ENCODE results near the gene BHLHE23.

Gene BHLHE23

DNA sequence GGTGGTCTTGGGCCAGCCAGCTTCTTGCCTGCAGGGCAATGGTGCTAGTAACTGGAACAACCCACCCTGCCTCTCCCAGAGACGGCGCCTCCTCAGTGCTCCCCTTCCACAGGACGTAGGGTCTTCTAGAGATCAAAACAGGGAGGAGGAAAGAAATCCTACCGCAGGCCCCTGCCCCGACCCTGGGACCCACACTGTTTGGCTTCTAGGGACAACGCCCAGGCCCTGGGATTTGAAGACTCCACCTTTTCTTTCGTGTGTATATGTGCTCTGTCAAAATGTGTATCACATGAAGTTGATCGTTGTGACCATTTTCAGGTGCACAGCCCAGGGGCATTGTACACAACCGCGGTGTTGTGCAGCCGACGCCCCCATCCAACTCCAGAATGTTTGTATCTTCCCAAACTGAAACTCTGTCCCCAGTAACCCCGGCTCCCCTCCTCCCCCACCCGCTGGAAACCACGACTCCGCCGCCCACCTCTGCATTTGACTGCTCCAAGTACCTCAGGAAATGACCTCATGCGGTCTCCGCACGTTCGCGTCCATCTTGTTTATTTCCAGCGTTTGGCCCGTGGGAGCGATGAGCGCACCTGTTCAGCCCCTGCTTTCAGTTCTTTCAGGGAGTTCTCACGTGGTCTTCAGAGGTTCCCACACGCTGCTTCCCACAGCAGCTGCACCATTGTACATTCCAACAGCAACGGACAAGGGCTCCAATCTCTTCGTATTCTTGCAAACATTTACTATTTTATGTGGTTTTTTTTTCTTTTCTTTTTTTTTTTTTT, 3.4 kb upstream of the BHLHE23 start:
- Histone ChIP-seq H3K18ac (ENCODE audit: low read length) (no peak overlapping the region), H4K5ac (ENCODE audit: low read length) (no peak overlapping the region), H3K4me1 (ENCODE audit: control insufficient read depth, low read depth, low read length) (no peaks in the 10 kb centered on the region), H2AK5ac (ENCODE audit: low read length) (no peak overlapping the region), H3K27me3 (ENCODE audit: insufficient read depth, low read length, poor library complexity) (peaks cover 43% of the 10 kb centered on the region), H3K9ac (ENCODE audit: low read length) (no peak overlapping the region), H3K23ac (ENCODE audit: low read length) (no peak overlapping the region), H3K4me3 (ENCODE audit: low read length) (no peak overlapping the region), H3K79me2 (ENCODE audit: control insufficient read depth, insufficient read depth, low read length) (no peaks in the 10 kb centered on the region), H3K79me1 (ENCODE audit: low read length) (no peaks in the 10 kb centered on the region), H3K56ac (ENCODE audit: low read length) (no peak overlapping the region), H2BK5ac (ENCODE audit: low read length) (no peak overlapping the region), H4K8ac (ENCODE audit: low read depth, low read length) (no peak overlapping the region), H3K4me2 (ENCODE audit: low read length) (no peak overlapping the region), H3K27ac (ENCODE audit: low read depth, low read length) (no peak overlapping the region), H3K4ac (ENCODE audit: low read depth, low read length) (no peak overlapping the region), H2BK120ac (ENCODE audit: low read depth, low read length) (no peak overlapping the region), H2BK15ac (replicated peaks; ENCODE audit: low read depth) (no peak overlapping the region), H3K36me3 (ENCODE audit: control insufficient read depth, insufficient read depth, low read length) (no peaks in the 10 kb centered on the region)
- no peak for DNase-seq
- WGBS (ENCODE audit: extremely low coverage, insufficient coverage, low lambda C conversion rate): no CpG with 5 or more reads among the region's 30 CpGs

GRCh38 chr20:63009045-63009961, 2.5 kb upstream of the BHLHE23 start:
- no peak overlapping the region for H2BK5ac ChIP-seq (ENCODE audit: low read length)
- H3K36me3 ChIP-seq (ENCODE audit: control insufficient read depth, insufficient read depth, low read length): no peaks in the 10 kb centered on the region
- H2BK15ac ChIP-seq (replicated peaks; ENCODE audit: low read depth): no peak overlapping the region
- H3K27ac ChIP-seq (ENCODE audit: low read depth, low read length): no peak overlapping the region
- no peak overlapping the region for H3K9ac ChIP-seq (ENCODE audit: low read length)
- H3K4me3 ChIP-seq (ENCODE audit: low read length): no peak overlapping the region
- H3K4me2 ChIP-seq (ENCODE audit: low read length): no peak overlapping the region
- no peaks in the 10 kb centered on the region for H3K79me2 ChIP-seq (ENCODE audit: control insufficient read depth, insufficient read depth, low read length)
- no peak overlapping the region for H3K18ac ChIP-seq (ENCODE audit: low read length)
- H3K4me1 ChIP-seq (ENCODE audit: control insufficient read depth, low read depth, low read length): no peaks in the 10 kb centered on the region
- H3K23ac ChIP-seq (ENCODE audit: low read length): no peak overlapping the region
- H4K8ac ChIP-seq (ENCODE audit: low read depth, low read length): no peak overlapping the region
- H2AK5ac ChIP-seq (ENCODE audit: low read length): no peak overlapping the region
- H3K79me1 ChIP-seq (ENCODE audit: low read length): no peaks in the 10 kb centered on the region
- no peak overlapping the region for H4K5ac ChIP-seq (ENCODE audit: low read length)
- peaks cover 50% of the 10 kb centered on the region for H3K27me3 ChIP-seq (ENCODE audit: insufficient read depth, low read length, poor library complexity)
- no peak overlapping the region for H3K4ac ChIP-seq (ENCODE audit: low read depth, low read length)
- no CpG with 5 or more reads among the region's 54 CpGs for WGBS (ENCODE audit: extremely low coverage, insufficient coverage, low lambda C conversion rate)
- no peak overlapping the region for H2BK120ac ChIP-seq (ENCODE audit: low read depth, low read length)
- H3K56ac ChIP-seq (ENCODE audit: low read length): no peak overlapping the region
- peak; percentile 67 for DNase-seq

- no peak overlapping the region for H2BK15ac ChIP-seq (replicated peaks; ENCODE audit: low read depth)
- H3K79me1 ChIP-seq (ENCODE audit: low read length): no peaks in the 10 kb centered on the region
- H4K5ac ChIP-seq (ENCODE audit: low read length): no peak overlapping the region
- peaks cover 49% of the 10 kb centered on the region for H3K27me3 ChIP-seq (ENCODE audit: insufficient read depth, low read length, poor library complexity)
- no peak overlapping the region for H3K4ac ChIP-seq (ENCODE audit: low read depth, low read length)
- no peak overlapping the region for H2AK5ac ChIP-seq (ENCODE audit: low read length)
- H2BK120ac ChIP-seq (ENCODE audit: low read depth, low read length): no peak overlapping the region
- no peak overlapping the region for H3K27ac ChIP-seq (ENCODE audit: low read depth, low read length)
- H3K79me2 ChIP-seq (ENCODE audit: control insufficient read depth, insufficient read depth, low read length): no peaks in the 10 kb centered on the region
- no peaks in the 10 kb centered on the region for H3K36me3 ChIP-seq (ENCODE audit: control insufficient read depth, insufficient read depth, low read length)
- no peak overlapping the region for H4K8ac ChIP-seq (ENCODE audit: low read depth, low read length)
- H3K4me1 ChIP-seq (ENCODE audit: control insufficient read depth, low read depth, low read length): no peaks in the 10 kb centered on the region
- H3K4me2 ChIP-seq (ENCODE audit: low read length): no peak overlapping the region
- no peak overlapping the region for H3K9ac ChIP-seq (ENCODE audit: low read length)
- no peak overlapping the region for H3K18ac ChIP-seq (ENCODE audit: low read length)
- no peak overlapping the region for H2BK5ac ChIP-seq (ENCODE audit: low read length)
- no peak overlapping the region for H3K4me3 ChIP-seq (ENCODE audit: low read length)
- no peak for DNase-seq
- H3K23ac ChIP-seq (ENCODE audit: low read length): no peak overlapping the region
- WGBS (ENCODE audit: extremely low coverage, insufficient coverage, low lambda C conversion rate): no CpG with 5 or more reads among the region's 21 CpGs
- H3K56ac ChIP-seq (ENCODE audit: low read length): no peak overlapping the region
Observed at GRCh38 chr20:63008541-63009044, 1.8 kb upstream of the BHLHE23 start.

GRCh38 chr20:63007646-63008488, 1.1 kb upstream of the BHLHE23 start:
- Histone ChIP-seq H3K18ac (ENCODE audit: low read length) (no peak overlapping the region), H2AK5ac (ENCODE audit: low read length) (no peak overlapping the region), H3K79me1 (ENCODE audit: low read length) (no peaks in the 10 kb centered on the region), H2BK120ac (ENCODE audit: low read depth, low read length) (no peak overlapping the region), H3K4ac (ENCODE audit: low read depth, low read length) (no peak overlapping the region), H2BK5ac (ENCODE audit: low read length) (no peak overlapping the region), H3K56ac (ENCODE audit: low read length) (no peak overlapping the region), H3K27ac (ENCODE audit: low read depth, low read length) (no peak overlapping the region), H4K8ac (ENCODE audit: low read depth, low read length) (no peak overlapping the region), H3K4me2 (ENCODE audit: low read length) (no peak overlapping the region), H3K36me3 (ENCODE audit: control insufficient read depth, insufficient read depth, low read length) (no peaks in the 10 kb centered on the region), H3K4me3 (ENCODE audit: low read length) (no peak overlapping the region), H3K4me1 (ENCODE audit: control insufficient read depth, low read depth, low read length) (no peaks in the 10 kb centered on the region), H3K23ac (ENCODE audit: low read length) (no peak overlapping the region), H2BK15ac (replicated peaks; ENCODE audit: low read depth) (no peak overlapping the region), H3K27me3 (ENCODE audit: insufficient read depth, low read length, poor library complexity) (peaks cover 52% of the 10 kb centered on the region), H4K5ac (ENCODE audit: low read length) (no peak overlapping the region), H3K79me2 (ENCODE audit: control insufficient read depth, insufficient read depth, low read length) (no peaks in the 10 kb centered on the region), H3K9ac (ENCODE audit: low read length) (no peak overlapping the region)
- DNase-seq: peak; percentile 33
- no CpG with 5 or more reads among the region's 46 CpGs for WGBS (ENCODE audit: extremely low coverage, insufficient coverage, low lambda C conversion rate)

GRCh38 chr20:63007360-63007645, 539 bp upstream of the BHLHE23 start:
- Histone ChIP-seq H3K9ac (ENCODE audit: low read length) (no peak overlapping the region), H3K4me2 (ENCODE audit: low read length) (no peak overlapping the region), H3K56ac (ENCODE audit: low read length) (no peak overlapping the region), H3K23ac (ENCODE audit: low read length) (no peak overlapping the region), H2AK5ac (ENCODE audit: low read length) (no peak overlapping the region), H2BK5ac (ENCODE audit: low read length) (no peak overlapping the region), H3K4me3 (ENCODE audit: low read length) (no peak overlapping the region), H3K27me3 (ENCODE audit: insufficient read depth, low read length, poor library complexity) (peaks cover 56% of the 10 kb centered on the region), H2BK15ac (replicated peaks; ENCODE audit: low read depth) (no peak overlapping the region), H3K4me1 (ENCODE audit: control insufficient read depth, low read depth, low read length) (no peaks in the 10 kb centered on the region), H3K4ac (ENCODE audit: low read depth, low read length) (no peak overlapping the region), H4K5ac (ENCODE audit: low read length) (no peak overlapping the region), H3K79me2 (ENCODE audit: control insufficient read depth, insufficient read depth, low read length) (no peaks in the 10 kb centered on the region), H4K8ac (ENCODE audit: low read depth, low read length) (no peak overlapping the region), H2BK120ac (ENCODE audit: low read depth, low read length) (no peak overlapping the region), H3K18ac (ENCODE audit: low read length) (no peak overlapping the region), H3K79me1 (ENCODE audit: low read length) (no peaks in the 10 kb centered on the region), H3K27ac (ENCODE audit: low read depth, low read length) (no peak overlapping the region), H3K36me3 (ENCODE audit: control insufficient read depth, insufficient read depth, low read length) (no peaks in the 10 kb centered on the region)
- no peak for DNase-seq
- no CpG with 5 or more reads among the region's 24 CpGs for WGBS (ENCODE audit: extremely low coverage, insufficient coverage, low lambda C conversion rate)

All from mesendoderm (in vitro differentiated cells).